Measurements from ENCODE around the gene FADS1. TPM values are rescaled to one million over a fixed set of nuclear protein-coding genes. Genes with fewer than 3 reads are reported as not detected.

Gene FADS1
- total and polyA plus RNA-seq, 2 of the 8 experiments (the other 6 are each of a cell fraction or from before 2014, with no cell fraction given): 115 to 141 TPM

GRCh38 chr11:61750631-61751273, 66.1 kb downstream of the FADS1 start:
- no peak overlapping the region for H3K27ac ChIP-seq (ENCODE audit: low read depth, low read length)
- H3K23me2 ChIP-seq (ENCODE audit: low read depth, low read length): no peaks in the 10 kb centered on the region; the same call in 1 of the 2 replicates
- H4K20me1 ChIP-seq (replicated peaks in 1 of 2; ENCODE audit: control insufficient read depth in 1 of 2, insufficient read depth in 2 of 2, low read length in 2 of 2): no peaks in the 10 kb centered on the region
- H3K9me3 ChIP-seq (ENCODE audit: insufficient read depth in 2 of 2, low read depth in 1 of 2, low read length in 1 of 2): no peaks in the 10 kb centered on the region
- H4K91ac ChIP-seq (replicated peaks; ENCODE audit: insufficient read length, low read length): no peak overlapping the region
- H2BK20ac ChIP-seq (ENCODE audit: low read length): no peak overlapping the region
- H2BK5ac ChIP-seq (ENCODE audit: low read depth, low read length): no peak overlapping the region
- H2AK5ac ChIP-seq (ENCODE audit: low read depth, low read length): no peak overlapping the region
- no peak overlapping the region for H3K4me3 ChIP-seq (ENCODE audit: extremely low read depth in 1 of 4, insufficient read depth in 2 of 4, low read depth in 3 of 4, low read length in 4 of 4)
- no peaks in the 10 kb centered on the region for H3K79me2 ChIP-seq (ENCODE audit: control insufficient read depth in 1 of 2, insufficient read depth in 2 of 2, low read length in 2 of 2)
- WGBS, 2 experiments (ENCODE audit: extremely low coverage in 1 of 2, insufficient coverage in 1 of 2, insufficient read length in 1 of 2, insufficient replicate concordance in 2 of 2, low coverage in 1 of 2, low lambda C conversion rate in 2 of 2, missing lambda C conversion rate in 1 of 2): 90% methylated on average over 5 of the region's 5 CpGs; no CpG with 5 or more reads in 1 of the 2 experiments
- ChIA-PET CTCF (ENCODE audit: partially characterized antibody) (interaction anchor here (0.8 to 9.2 kb wide), 13 partner anchors 9 to 234 kb away, joined by 3 to 168 read pairs (median 8); partner anchors contain the start of genes FEN1 and TMEM258), POLR2A (ENCODE audit: partially characterized antibody) (interaction anchor here (1.0 to 8.9 kb wide), 5 partner anchors 11 to 56 kb away, joined by 3 to 87 read pairs (median 3); partner anchors contain the start of genes FEN1 and TMEM258)
- H3K18ac ChIP-seq (ENCODE audit: extremely low read depth, low read length): no peak overlapping the region
- no peak overlapping the region for H3K56ac ChIP-seq (replicated peaks; ENCODE audit: insufficient read length, low read depth, low read length)
- no peak overlapping the region for H3K14ac ChIP-seq (ENCODE audit: insufficient read length)
- H3K4me2 ChIP-seq (ENCODE audit: insufficient read depth in 1 of 2, low read depth in 2 of 2, low read length in 2 of 2): no peak overlapping the region
- no peak for DNase-seq (ENCODE audit: low read depth in 1 of 2, low spot score in 2 of 2)
- H2BK15ac ChIP-seq (ENCODE audit: low read length): no peak overlapping the region
- H3K36me3 ChIP-seq (ENCODE audit: control insufficient read depth in 2 of 4, insufficient read depth in 4 of 4, low read length in 3 of 4): no peaks in the 10 kb centered on the region
- H3K4me1 ChIP-seq (replicated peaks in 1 of 4; ENCODE audit: control insufficient read depth in 3 of 4, insufficient read depth in 4 of 4, low read length in 3 of 4): peaks cover 6 to 28% (median 13%) of the 10 kb centered on the region in 4 experiments
- peaks cover 4 to 21% (median 16%) of the 10 kb centered on the region in 4 experiments for H3K27me3 ChIP-seq (replicated peaks in 1 of 4; ENCODE audit: control insufficient read depth in 3 of 4, extremely low read depth in 1 of 4, insufficient read depth in 3 of 4, low read length in 3 of 4)
- no peak overlapping the region for H4K5ac ChIP-seq (ENCODE audit: insufficient read length, low read depth, low read length)
- no peak overlapping the region for H2BK12ac ChIP-seq (ENCODE audit: low read depth, low read length)
- H3K9ac ChIP-seq (replicated peaks in 1 of 4; ENCODE audit: extremely low read depth in 1 of 4, low read depth in 3 of 4, low read length in 3 of 4): no peak overlapping the region; a peak in 1 of 7 replicates
- no peaks in the 10 kb centered on the region for H3K79me1 ChIP-seq (ENCODE audit: low read depth, low read length)
- no peak overlapping the region for H3K23ac ChIP-seq (ENCODE audit: insufficient read length)
- no peak overlapping the region for H4K8ac ChIP-seq (ENCODE audit: extremely low read depth, insufficient read depth, low read length)
- no peak overlapping the region for H3K4ac ChIP-seq (replicated peaks; ENCODE audit: insufficient read length, low read depth, low read length)
- H2BK120ac ChIP-seq (replicated peaks; ENCODE audit: low read depth, low read length): no peak overlapping the region
- no peak overlapping the region for H2AFZ ChIP-seq (ENCODE audit: low read length)
- FAIRE-seq: no peak
- no peak for TF ChIP-seq TCF12 (IDR thresholded peaks at IDR 0.05; ENCODE audit: low read depth, low read length)
- no peak for TF ChIP-seq ZNF274 (IDR thresholded peaks at IDR 0.05; ENCODE audit: borderline replicate concordance, extremely low read depth, low read length)
- no peak for TF ChIP-seq EGR1 (IDR thresholded peaks at IDR 0.05; ENCODE audit: borderline replicate concordance, low read depth, low read length)
